Left ventricle myocardium superior (tissue), 1 donor: Measurements from ENCODE around the gene KIAA1586. TPM values are rescaled to one million over a fixed set of nuclear protein-coding genes. Genes with fewer than 3 reads are reported as not detected.
"Not testable (repeated sequence)": the region's sequence is repeated elsewhere in the genome, so short reads cannot be mapped to it uniquely, and the experiment has no call there.

ENCODE experiments used
- ATAC-seq: fragments of 200-7000 bp; cut with Tn5 transposase; one replicate; pipeline ENCODE4 v1.9.1; 2020; ENCODE audit warnings: mild to moderate bottlenecking, moderate library complexity
- DNase-seq: peaks from one replicate; pipeline ENCODE4 v3.0.0-alpha.2; 2020
- intact Hi-C: fragments of 100-400 bp; cut with micrococcal nuclease; formaldehyde crosslinking; loops from one replicate; pipeline ENCODE4 v1.11.0; 2022
- long read RNA-seq: library from polyadenylated mRNA; unstranded; transcript quantifications from one replicate; pipeline ENCODE4 v2.0.0, GENCODE V29; 2021
- total RNA-seq: library from RNA; stranded (reverse); fragmentation: NEBNext Ultra II Directional; extraction: Animal tissue kit (Norgen Biotek cat#: 25700); gene quantifications from one replicate; pipeline ENCODE4 v1.2.1, GENCODE V29; 2021
- donor health status: DM: no; HTN: yes; CAD: no; lungs with severe emphysema.

KIAA1586 gene
- 7.7 TPM for total RNA-seq
- long read RNA-seq, transcript KIAA1586-201 (4 exons, 2,933 nt), result major isoform, 11 of 14 reads
- long read RNA-seq, partial matches to known transcripts, result 0 of 14 reads
- long read RNA-seq, other reads (novel, unspliced or antisense), result 2 of 14 reads

GRCh38 chr6:57046332-57047256 is at the start of gene KIAA1586:
Gene KIAA1586, plus strand, starts transcription at chr6:57046693. Its CDS starts 63 bp downstream, at chr6:57046756.
- ATAC-seq (peak; percentile 100), DNase-seq (peak; percentile 93)
- intact Hi-C loops, result not testable (repeated sequence)

GRCh38 chr6:56999049-56999448 is 47.4 kb upstream of the KIAA1586 start:
- intact Hi-C loops, result no loop called here
- DNase-seq, result no peak
- ATAC-seq, result no peak

DNA sequence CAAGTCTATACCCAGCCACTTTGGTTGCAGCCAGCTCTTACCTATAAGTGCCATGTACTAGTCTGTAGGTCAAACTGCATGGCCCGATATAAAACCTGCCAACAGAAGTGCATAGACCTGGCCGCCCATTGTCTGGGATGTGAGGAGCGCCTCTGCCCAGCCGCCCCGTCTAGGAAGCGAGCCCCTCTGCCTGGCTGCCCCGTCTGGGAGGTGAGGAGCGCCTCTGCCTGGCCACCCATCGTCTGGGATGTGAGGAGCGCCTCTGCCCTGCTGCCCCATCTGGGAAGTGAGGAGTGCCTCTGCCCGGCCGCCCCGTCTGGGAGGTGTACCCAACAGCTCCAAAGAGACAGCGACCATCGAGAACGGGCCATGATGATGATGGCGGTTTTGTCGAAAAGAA is 46.7 kb upstream of the KIAA1586 start:
- ATAC-seq, DNase-seq, intact Hi-C loops: not testable (repeated sequence)

GRCh38 chr6:57002197-57002596 is 44.3 kb upstream of the KIAA1586 start:
- DNase-seq, result no peak
- intact Hi-C loops, result no loop called here
- no peak for ATAC-seq

- intact Hi-C loops, result no loop called here
- DNase-seq, result no peak
These were observed 42.2 kb upstream of the KIAA1586 start for GRCh38 chr6:57004292-57004691.

GRCh38 chr6:57006101-57006500 is 40.4 kb upstream of the KIAA1586 start:
- no peak for ATAC-seq
- no peak for DNase-seq
- intact Hi-C loops, result no loop called here

More at GRCh38 chr6:57004292-57004691, 42.2 kb upstream of the KIAA1586 start:
- no peak for ATAC-seq

DNA sequence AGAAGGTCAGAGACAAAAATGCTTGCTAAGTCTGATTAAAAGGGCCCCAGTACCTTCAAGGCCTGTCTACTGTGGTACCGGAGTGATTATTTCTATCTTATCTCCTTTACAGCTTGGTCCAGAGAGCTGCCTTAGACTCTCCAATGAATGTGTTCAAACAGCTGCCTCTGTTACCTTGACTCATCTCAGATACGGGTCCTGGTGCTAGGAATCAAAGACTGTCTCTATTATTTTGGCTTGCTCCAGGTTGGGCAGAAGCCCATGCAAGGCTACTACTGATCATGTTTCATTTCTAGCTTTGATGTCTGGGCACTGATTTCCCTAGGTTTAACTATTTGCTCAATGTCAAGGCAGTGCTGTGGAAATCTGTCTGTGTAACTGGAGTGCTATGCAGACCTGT is 38.4 kb upstream of the KIAA1586 start:
- intact Hi-C loops, ATAC-seq, DNase-seq: not testable (repeated sequence)

- no peak for ATAC-seq
- no peak for DNase-seq
- intact Hi-C loops, result no loop called here
These were observed 33.0 kb upstream of the KIAA1586 start for GRCh38 chr6:57013521-57013926.

DNA sequence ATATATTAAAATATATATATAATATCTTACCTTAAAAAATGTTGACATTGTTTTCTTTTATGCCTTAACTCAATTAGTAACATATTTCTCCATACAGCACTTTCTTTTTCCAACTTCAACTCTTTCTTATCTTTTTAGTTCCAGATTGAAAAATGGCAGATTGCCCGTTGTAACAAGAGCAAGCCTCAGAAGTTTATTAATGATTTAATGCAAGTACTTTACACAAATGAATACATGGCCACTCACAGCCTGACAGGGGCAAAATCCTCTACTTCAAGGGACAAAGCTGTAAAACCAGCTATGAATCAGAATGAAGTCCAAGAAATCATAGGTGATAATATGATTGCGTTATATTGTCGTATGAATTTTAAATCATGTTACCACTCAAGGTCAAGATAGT is 29.4 kb upstream of the KIAA1586 start:
- DNase-seq (no peak), ATAC-seq (no peak)
- intact Hi-C loops, result no loop called here

GRCh38 chr6:57017841-57018240 is 28.7 kb upstream of the KIAA1586 start:
- DNase-seq (no peak), ATAC-seq (no peak)
- intact Hi-C loops, result no loop called here

DNA sequence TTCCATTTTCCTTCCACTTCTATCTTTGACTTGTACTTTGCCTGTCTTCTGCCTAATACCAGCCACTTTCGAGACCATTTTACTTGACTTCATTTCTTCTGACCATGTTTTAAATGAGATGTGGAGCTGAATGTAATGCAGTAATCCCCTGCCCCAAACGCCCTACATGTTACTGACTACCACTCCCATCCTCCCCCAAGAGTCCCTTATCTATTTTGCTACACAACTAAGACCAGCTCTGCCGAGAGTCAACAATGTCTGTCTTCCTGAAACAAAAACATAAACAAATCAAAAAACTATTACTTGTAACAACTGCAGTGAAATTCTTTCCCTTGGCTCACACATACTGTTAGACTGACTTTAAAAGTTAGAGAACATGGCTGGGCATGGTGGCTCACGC is 27.1 kb upstream of the KIAA1586 start:
- DNase-seq, result no peak
- ATAC-seq, result no peak
- intact Hi-C loops, result no loop called here

- ATAC-seq (no peak), DNase-seq (no peak)
- intact Hi-C loops, result loop anchor here (5.0 kb wide), 1 partner anchor 119 kb away; no protein-coding TSS in a partner anchor
These were observed 25.3 kb upstream of the KIAA1586 start for GRCh38 chr6:57021086-57021720.

GRCh38 chr6:57024321-57024720 is 22.2 kb upstream of the KIAA1586 start:
- ATAC-seq (no peak), DNase-seq (no peak)
- intact Hi-C loops, result loop anchor here (5.0 kb wide), 1 partner anchor 122 kb away; no protein-coding TSS in a partner anchor

- no peak for DNase-seq
- intact Hi-C loops, result loop anchor here (5.0 kb wide), 1 partner anchor 122 kb away; no protein-coding TSS in a partner anchor
- no peak for ATAC-seq
These were observed 21.7 kb upstream of the KIAA1586 start for GRCh38 chr6:57024775-57025174.

- DNase-seq (no peak), ATAC-seq (no peak)
- intact Hi-C loops, result no loop called here
These were observed 20.5 kb upstream of the KIAA1586 start for GRCh38 chr6:57026001-57026400.

GRCh38 chr6:57027301-57027700 is 19.2 kb upstream of the KIAA1586 start:
- no peak for ATAC-seq
- no peak for DNase-seq
- intact Hi-C loops, result no loop called here

GRCh38 chr6:57029213-57029612 is 17.3 kb upstream of the KIAA1586 start:
- ATAC-seq, result no peak
- intact Hi-C loops, result no loop called here
- no peak for DNase-seq

DNA sequence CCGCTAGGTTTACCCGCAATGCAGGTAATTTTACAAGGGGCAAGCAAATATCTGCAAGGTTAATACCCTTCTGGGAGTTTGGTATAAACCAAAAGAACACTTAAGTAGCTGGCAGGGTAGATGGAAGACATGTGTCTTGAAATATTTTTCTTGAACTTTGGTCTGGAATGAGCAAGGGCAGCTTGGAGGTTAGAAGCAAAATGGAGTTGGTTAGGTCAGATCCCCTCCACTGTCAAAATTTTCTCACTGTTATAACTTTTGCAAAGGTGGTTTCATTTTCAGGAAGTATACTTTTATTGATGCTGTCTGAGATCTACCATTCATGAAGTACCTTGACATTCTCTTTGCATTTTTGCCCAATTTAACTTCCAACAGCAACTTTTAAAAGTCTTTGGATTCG is 13.3 kb upstream of the KIAA1586 start:
- no peak for DNase-seq
- intact Hi-C loops, result no loop called here
- no peak for ATAC-seq

- DNase-seq, result no peak
- no peak for ATAC-seq
- intact Hi-C loops, result no loop called here
These were observed 10.9 kb upstream of the KIAA1586 start for GRCh38 chr6:57035549-57035948.

- no peak for DNase-seq
- no peak for ATAC-seq
- intact Hi-C loops, result no loop called here
These were observed 7.6 kb upstream of the KIAA1586 start for GRCh38 chr6:57038906-57039305.
